WTC11 (cell line): ENCODE results near the gene ZNF253. TPM values are rescaled to one million over a fixed set of nuclear protein-coding genes. Genes with fewer than 3 reads are reported as not detected.
"Not testable (repeated sequence)": the region's sequence is repeated elsewhere in the genome, so short reads cannot be mapped to it uniquely, and the experiment has no call there.

Experiments
- ATAC-seq: fragments of 200-7000 bp; cut with Tn5 transposase; 2 replicates; pipeline ENCODE4 v1.10.0; 2021; ENCODE audit warnings: mild to moderate bottlenecking, moderate library complexity
- CTCF ChIA-PET: fragments of 300-600 bp; sonication (Branson Sonifier 250); formaldehyde crosslinking; loops from one replicate; lab custom pipeline; 2021; ENCODE audit warnings: antibody characterized with exemption; lab: Charles Lee
- POLR2A ChIA-PET: fragments of 350-600 bp; sonication (Branson Sonifier 250); formaldehyde crosslinking; loops from one replicate; lab custom pipeline; 2021; ENCODE audit warnings: antibody characterized with exemption; lab: Charles Lee
- DNase-seq: peaks from one replicate; pipeline ENCODE4 v3.0.0; 2021; ENCODE audit warnings: low spot score
- H3K27ac Mint-ChIP-seq: 2 replicates; pipeline ENCODE4 v1.8.0; 2021; ENCODE audit warnings: mixed read lengths
- H3K27me3 Mint-ChIP-seq: 2 replicates; pipeline ENCODE4 v1.8.0; 2021; ENCODE audit warnings: low read depth, mild to moderate bottlenecking, moderate library complexity, mixed read lengths
- H3K36me3 Mint-ChIP-seq: 2 replicates; pipeline ENCODE4 v1.8.0; 2021; ENCODE audit warnings: mixed read lengths
- H3K4me1 Mint-ChIP-seq: 2 replicates; pipeline ENCODE4 v1.8.0; 2022; ENCODE audit warnings: mixed read lengths
- H3K4me3 Mint-ChIP-seq: 2 replicates; pipeline ENCODE4 v1.8.0; 2021; ENCODE audit warnings: mild to moderate bottlenecking, moderate library complexity, mixed read lengths
- H3K9me3 Mint-ChIP-seq: 2 replicates; pipeline ENCODE4 v1.8.0; 2021; ENCODE audit warnings: mixed read lengths
- CREB1 ChIP-seq: sonication (generic); formaldehyde crosslinking; IDR thresholded peaks from 2 replicates; pipeline ENCODE4 v1.8.0; 2023; ENCODE audit warnings: mild to moderate bottlenecking, missing genetic modification reagents
- CREM ChIP-seq: sonication (generic); formaldehyde crosslinking; IDR thresholded peaks from 2 replicates; pipeline ENCODE4 v1.8.1; 2022; ENCODE audit warnings: mild to moderate bottlenecking, missing genetic modification reagents, moderate library complexity
- ESRRA ChIP-seq: sonication (generic); formaldehyde crosslinking; IDR thresholded peaks from 2 replicates; pipeline ENCODE4 v1.8.1; 2022; ENCODE audit warnings: mild to moderate bottlenecking, missing genetic modification reagents, borderline replicate concordance
- IRF2 ChIP-seq: sonication (generic); formaldehyde crosslinking; IDR thresholded peaks from 2 replicates; pipeline ENCODE4 v1.8.0; 2022; ENCODE audit warnings: low read depth, missing genetic modification reagents, borderline replicate concordance
- ZNF121 ChIP-seq: sonication (generic); formaldehyde crosslinking; IDR thresholded peaks from 2 replicates; pipeline ENCODE4 v1.8.0; 2023; ENCODE audit warnings: missing genetic modification reagents
- ZNF263 ChIP-seq: sonication (generic); formaldehyde crosslinking; IDR thresholded peaks from 2 replicates; pipeline ENCODE4 v1.8.1; 2022; ENCODE audit warnings: low read depth, mild to moderate bottlenecking, moderate library complexity, missing genetic modification reagents
- total RNA-seq: library from RNA; stranded (reverse); gene quantifications from 3 replicates; pipeline ENCODE4 v1.2.3, GENCODE V29; 2021
- TF ChIP-seq, protein P1 (sequence below): sonication (generic); formaldehyde crosslinking; IDR thresholded peaks from 2 replicates; pipeline ENCODE4 v1.8.1; 2023; ENCODE audit warnings: mild to moderate bottlenecking, missing genetic modification reagents
- TF ChIP-seq, protein P2 (sequence below): sonication (generic); formaldehyde crosslinking; IDR thresholded peaks from 2 replicates; pipeline ENCODE4 v1.8.1; 2023; ENCODE audit warnings: mild to moderate bottlenecking, moderate library complexity, missing genetic modification reagents
- TF ChIP-seq, protein P3 (sequence below): fragments of 250-450 bp; sonication (Bioruptor Pico); IDR thresholded peaks from 2 replicates; pipeline ENCODE4 v2.1.2; 2022; ENCODE audit warnings: mild to moderate bottlenecking, moderate library complexity
- TF ChIP-seq, protein P4 (sequence below): sonication (generic); formaldehyde crosslinking; conservative IDR thresholded peaks from 2 replicates; pipeline ENCODE4 v1.8.1; 2023; ENCODE audit warnings: mild to moderate bottlenecking, low read depth, missing genetic modification reagents, moderate library complexity

Gene ZNF253
- total RNA-seq, 1 experiment from 2014 or later, result 43.6 TPM

DNA sequence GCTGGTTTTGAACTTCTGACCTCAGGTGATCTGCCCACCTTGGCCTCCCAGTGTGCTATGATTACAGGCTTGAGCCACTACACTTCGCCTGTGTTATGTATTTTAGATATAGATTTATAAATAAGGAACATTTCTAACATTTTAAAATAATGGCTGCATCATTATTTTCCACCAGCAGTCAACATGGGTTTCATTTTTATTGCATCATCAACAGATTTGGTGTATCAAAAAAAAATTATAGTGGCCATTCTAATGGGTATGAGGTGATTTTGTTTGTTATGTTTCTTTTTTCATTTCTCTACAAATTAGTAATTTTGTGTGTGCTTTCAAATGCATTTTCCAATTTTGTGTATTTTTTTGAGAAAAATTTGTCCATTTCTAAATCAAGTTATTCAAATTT is 18.9 kb downstream of the ZNF253 start:
- Mint-ChIP-seq H3K27ac (no peak overlapping the region), H3K27me3 (no peaks in the 10 kb centered on the region), H3K9me3 (peaks cover 21% of the 10 kb centered on the region), H3K4me1 (no peaks in the 10 kb centered on the region), H3K4me3 (no peak overlapping the region), H3K36me3 (peaks cover 81% of the 10 kb centered on the region)
- DNase-seq, result no peak
- CTCF ChIA-PET, result no interaction called here
- no peak for TF ChIP-seq CREB1 (CRISPR knock-in tag)
- TF ChIP-seq, protein P1, sequence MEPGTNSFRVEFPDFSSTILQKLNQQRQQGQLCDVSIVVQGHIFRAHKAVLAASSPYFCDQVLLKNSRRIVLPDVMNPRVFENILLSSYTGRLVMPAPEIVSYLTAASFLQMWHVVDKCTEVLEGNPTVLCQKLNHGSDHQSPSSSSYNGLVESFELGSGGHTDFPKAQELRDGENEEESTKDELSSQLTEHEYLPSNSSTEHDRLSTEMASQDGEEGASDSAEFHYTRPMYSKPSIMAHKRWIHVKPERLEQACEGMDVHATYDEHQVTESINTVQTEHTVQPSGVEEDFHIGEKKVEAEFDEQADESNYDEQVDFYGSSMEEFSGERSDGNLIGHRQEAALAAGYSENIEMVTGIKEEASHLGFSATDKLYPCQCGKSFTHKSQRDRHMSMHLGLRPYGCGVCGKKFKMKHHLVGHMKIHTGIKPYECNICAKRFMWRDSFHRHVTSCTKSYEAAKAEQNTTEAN (CRISPR knock-in tag), result no peak
- TF ChIP-seq, protein P2, sequence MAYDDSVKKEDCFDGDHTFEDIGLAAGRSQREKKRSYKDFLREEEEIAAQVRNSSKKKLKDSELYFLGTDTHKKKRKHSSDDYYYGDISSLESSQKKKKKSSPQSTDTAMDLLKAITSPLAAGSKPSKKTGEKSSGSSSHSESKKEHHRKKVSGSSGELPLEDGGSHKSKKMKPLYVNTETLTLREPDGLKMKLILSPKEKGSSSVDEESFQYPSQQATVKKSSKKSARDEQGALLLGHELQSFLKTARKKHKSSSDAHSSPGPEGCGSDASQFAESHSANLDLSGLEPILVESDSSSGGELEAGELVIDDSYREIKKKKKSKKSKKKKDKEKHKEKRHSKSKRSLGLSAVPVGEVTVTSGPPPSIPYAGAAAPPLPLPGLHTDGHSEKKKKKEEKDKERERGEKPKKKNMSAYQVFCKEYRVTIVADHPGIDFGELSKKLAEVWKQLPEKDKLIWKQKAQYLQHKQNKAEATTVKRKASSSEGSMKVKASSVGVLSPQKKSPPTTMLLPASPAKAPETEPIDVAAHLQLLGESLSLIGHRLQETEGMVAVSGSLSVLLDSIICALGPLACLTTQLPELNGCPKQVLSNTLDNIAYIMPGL (CRISPR knock-in tag), result no peak
- TF ChIP-seq IRF2 (CRISPR knock-in tag), result no peak
- POLR2A ChIA-PET, result no interaction called here
- no peak for ATAC-seq

DNA sequence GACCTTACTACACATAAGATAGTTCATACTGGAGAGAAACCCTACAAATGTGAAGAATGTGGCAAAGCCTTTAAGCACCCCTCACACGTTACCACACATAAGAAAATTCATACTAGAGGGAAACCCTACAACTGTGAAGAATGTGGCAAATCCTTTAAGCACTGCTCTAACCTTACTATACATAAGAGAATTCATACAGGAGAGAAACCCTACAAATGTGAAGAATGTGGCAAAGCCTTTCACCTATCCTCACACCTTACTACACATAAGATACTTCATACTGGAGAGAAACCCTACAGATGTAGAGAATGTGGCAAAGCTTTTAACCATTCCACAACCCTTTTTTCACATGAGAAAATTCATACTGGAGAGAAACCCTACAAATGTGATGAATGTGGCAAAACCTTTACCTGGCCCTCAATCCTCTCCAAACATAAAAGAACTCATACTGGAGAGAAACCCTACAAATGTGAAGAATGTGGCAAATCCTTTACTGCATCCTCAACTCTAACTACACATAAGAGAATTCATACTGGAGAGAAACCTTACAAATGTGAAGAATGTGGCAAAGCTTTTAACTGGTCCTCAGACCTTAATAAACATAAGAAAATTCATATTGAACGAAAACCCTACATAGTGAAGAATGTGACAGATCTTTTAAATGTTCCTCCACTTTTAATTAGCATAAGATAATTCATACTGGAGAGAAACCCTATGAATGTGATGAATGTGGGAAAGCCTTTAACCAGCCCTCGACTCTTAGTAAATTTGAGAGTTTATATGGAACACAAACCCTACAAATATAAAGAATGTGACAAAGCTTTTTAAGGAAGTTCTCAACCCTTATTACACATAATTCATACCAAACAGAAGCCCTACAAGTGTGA is 26.6 kb downstream of the ZNF253 start:
- ATAC-seq, H3K4me1 Mint-ChIP-seq, CTCF ChIA-PET, H3K27me3 Mint-ChIP-seq, H3K4me3 Mint-ChIP-seq, POLR2A ChIA-PET, DNase-seq, H3K27ac Mint-ChIP-seq: not testable (repeated sequence)
- H3K36me3 Mint-ChIP-seq, result peaks cover 78% of the 10 kb centered on the region
- peaks cover 64% of the 10 kb centered on the region for H3K9me3 Mint-ChIP-seq

DNA sequence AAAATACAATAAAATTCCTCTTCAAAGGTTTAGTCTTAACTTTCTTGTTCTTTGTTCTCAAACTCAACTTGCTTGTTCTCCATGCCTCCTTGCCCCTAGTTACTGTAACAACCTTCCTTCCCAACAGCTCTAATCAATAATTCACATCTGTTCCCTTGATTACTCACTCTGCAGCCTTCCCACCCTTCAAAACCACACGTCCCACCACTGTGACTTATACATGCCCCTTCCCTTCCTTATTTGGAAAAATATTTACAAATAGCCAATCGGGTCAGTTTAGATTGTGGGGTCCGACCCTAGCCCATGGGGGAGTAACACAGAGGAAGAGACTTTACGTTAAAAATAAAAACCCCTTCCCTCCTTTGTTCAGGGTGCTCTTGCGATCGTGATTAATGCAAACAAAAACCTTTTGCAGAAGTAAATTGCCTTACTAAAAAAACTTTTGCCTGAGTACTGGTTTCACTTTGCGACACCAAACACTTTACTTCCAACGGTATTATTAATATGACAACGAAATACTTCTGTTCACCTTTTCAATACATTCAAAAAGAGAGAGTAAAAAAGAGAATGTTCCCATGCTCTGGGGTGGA is 34.6 kb downstream of the ZNF253 start:
- CTCF ChIA-PET, result interaction anchor here (1.2 to 2.4 kb wide), 3 partner anchors 9 to 79 kb away, joined by 3 to 9 read pairs (median 4); partner anchors contain the start of gene ZNF506
- no peak for TF ChIP-seq ESRRA (CRISPR knock-in tag)
- TF ChIP-seq CREM, result no peak
- TF ChIP-seq, protein P3, sequence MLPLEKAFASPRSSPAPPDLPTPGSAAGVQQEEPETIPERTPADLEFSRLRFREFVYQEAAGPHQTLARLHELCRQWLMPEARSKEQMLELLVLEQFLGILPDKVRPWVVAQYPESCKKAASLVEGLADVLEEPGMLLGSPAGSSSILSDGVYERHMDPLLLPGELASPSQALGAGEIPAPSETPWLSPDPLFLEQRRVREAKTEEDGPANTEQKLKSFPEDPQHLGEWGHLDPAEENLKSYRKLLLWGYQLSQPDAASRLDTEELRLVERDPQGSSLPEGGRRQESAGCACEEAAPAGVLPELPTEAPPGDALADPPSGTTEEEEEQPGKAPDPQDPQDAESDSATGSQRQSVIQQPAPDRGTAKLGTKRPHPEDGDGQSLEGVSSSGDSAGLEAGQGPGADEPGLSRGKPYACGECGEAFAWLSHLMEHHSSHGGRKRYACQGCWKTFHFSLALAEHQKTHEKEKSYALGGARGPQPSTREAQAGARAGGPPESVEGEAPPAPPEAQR (CRISPR knock-in tag), result no peak
- TF ChIP-seq, protein P4, sequence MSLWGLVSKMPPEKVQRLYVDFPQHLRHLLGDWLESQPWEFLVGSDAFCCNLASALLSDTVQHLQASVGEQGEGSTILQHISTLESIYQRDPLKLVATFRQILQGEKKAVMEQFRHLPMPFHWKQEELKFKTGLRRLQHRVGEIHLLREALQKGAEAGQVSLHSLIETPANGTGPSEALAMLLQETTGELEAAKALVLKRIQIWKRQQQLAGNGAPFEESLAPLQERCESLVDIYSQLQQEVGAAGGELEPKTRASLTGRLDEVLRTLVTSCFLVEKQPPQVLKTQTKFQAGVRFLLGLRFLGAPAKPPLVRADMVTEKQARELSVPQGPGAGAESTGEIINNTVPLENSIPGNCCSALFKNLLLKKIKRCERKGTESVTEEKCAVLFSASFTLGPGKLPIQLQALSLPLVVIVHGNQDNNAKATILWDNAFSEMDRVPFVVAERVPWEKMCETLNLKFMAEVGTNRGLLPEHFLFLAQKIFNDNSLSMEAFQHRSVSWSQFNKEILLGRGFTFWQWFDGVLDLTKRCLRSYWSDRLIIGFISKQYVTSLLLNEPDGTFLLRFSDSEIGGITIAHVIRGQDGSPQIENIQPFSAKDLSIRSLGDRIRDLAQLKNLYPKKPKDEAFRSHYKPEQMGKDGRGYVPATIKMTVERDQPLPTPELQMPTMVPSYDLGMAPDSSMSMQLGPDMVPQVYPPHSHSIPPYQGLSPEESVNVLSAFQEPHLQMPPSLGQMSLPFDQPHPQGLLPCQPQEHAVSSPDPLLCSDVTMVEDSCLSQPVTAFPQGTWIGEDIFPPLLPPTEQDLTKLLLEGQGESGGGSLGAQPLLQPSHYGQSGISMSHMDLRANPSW (CRISPR knock-in tag), result no peak
- TF ChIP-seq, protein P1 (CRISPR knock-in tag), result no peak
- no peak for TF ChIP-seq ZNF121
- TF ChIP-seq ZNF263, result no peak
- TF ChIP-seq, all 79 proteins: peak for 0
- Mint-ChIP-seq H3K27ac (peak overlapping the region; percentile 100), H3K4me1 (peaks cover 46% of the 10 kb centered on the region), H3K27me3 (no peaks in the 10 kb centered on the region), H3K36me3 (peaks cover 30% of the 10 kb centered on the region), H3K9me3 (peaks cover 14% of the 10 kb centered on the region), H3K4me3 (peak overlapping the region; percentile 97)
- DNase-seq (no peak), ATAC-seq (peak; percentile 4)
- POLR2A ChIA-PET, result interaction anchor here (0.6 to 6.0 kb wide), 18 partner anchors 13 to 460 kb away, joined by 3 to 70 read pairs (median 4); partner anchors contain the start of genes ZNF101, ZNF14, ZNF253 and ZNF506
